ENCODE results near the gene ODAD4. TPM values are rescaled to one million over a fixed set of nuclear protein-coding genes. Genes with fewer than 3 reads are reported as not detected.

ODAD4 gene
- total RNA-seq, 3 donors from 2014 or later: 0.26 to 0.91 (median 0.79) TPM

DNA sequence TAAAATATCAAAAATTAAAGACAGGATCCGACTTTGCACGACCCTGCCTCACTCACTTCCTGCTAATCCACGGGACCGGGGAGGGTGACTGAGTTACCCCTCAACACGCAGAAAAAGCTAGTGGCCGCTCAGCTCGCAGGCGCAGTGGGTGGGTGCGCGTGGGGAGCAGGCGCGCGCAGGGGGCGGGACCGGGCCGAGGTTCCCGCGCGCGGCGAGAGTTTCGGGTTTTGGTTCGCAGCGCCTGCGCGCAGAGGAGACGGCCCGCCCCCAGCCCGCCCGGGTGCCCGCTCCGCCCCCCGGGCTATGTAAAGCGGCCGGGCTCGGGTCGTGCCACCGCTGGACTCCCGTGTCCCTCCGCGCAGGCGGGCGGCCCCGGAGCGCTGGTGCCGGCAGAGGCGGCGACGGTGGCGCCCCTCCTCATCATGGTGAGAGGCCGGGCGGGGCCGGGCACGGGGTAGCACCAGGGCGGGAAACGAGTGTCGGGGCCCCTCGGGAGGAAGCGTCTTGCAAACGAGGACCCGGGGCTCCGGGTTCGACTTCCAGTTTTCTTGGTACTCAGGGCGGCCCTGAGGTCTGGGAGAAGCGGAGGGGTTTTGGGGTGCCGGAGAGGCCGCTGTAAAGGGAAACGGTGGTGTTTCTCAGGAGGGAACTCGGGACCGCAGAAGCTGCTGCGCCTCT is 36.2 kb downstream of the ODAD4 start, which contains the start of gene CNP:
Gene CNP, plus strand, starts transcription at position 333 of the 678 bp plus-strand sequence. Its CDS starts 90 bp downstream, at position 423.
- DNase-seq (peak; percentile 89), ATAC-seq (peak; percentile 78 to 79)
- peak within 1 kb of the TSS; percentile 83 for H3K4me3 Mint-ChIP-seq
- H3K4me1 Mint-ChIP-seq (ENCODE audit: low read depth): peaks cover 28% of the 10 kb centered on the region
- no peaks in the 10 kb centered on the region for H3K9me3 Mint-ChIP-seq
- H3K27me3 Mint-ChIP-seq (ENCODE audit: low read depth): no peaks in the 10 kb centered on the region
- peaks cover 5% of the 10 kb centered on the region for H3K36me3 Mint-ChIP-seq (ENCODE audit: insufficient read depth)

DNA sequence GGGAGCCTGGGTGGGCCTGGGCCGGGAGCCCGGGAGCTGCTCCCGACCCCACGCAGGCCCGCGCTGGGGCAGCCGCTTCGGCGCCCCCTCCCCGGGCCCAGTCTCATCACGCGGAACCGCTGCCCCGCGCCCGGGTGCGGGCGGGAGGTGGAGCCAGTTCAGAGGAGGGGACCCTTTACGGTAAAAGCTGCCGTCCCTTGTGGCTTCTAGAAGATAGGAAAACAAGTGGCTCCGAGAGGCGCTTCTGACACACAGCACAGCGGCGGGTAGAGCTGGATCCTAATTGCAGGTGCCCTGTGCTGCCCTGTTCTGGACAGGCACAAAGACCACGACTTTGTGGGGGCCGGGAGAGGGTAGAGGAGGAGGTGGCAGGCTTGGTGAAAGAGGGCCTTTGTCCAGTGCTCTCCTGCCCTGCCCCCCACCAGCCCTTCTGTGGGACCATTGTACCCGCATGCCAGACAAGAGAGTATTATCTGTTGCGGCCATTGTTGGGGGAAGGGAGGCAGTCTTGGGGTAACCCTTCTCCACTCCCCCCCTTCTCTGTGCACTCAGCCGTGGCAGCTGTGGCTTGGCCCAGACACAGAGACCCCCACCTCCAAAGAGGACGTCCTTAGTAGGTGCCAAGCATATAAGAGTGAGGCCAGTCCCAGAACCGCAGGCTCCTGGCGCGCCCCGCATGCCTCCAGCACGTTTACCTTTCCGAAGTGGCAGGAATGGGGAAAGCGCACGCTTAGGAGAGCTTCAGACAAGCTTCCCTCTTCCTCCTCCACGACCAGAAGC is 36.9 kb downstream of the ODAD4 start:
- ATAC-seq (peak; percentile 34 to 37), DNase-seq (peak; percentile 27)
- no peaks in the 10 kb centered on the region for H3K9me3 Mint-ChIP-seq
- H3K4me3 Mint-ChIP-seq: peak overlapping the region; percentile 83
- no peaks in the 10 kb centered on the region for H3K27me3 Mint-ChIP-seq (ENCODE audit: low read depth)
- peaks cover 8% of the 10 kb centered on the region for H3K36me3 Mint-ChIP-seq (ENCODE audit: insufficient read depth)
- peaks cover 31% of the 10 kb centered on the region for H3K4me1 Mint-ChIP-seq (ENCODE audit: low read depth)

DNA sequence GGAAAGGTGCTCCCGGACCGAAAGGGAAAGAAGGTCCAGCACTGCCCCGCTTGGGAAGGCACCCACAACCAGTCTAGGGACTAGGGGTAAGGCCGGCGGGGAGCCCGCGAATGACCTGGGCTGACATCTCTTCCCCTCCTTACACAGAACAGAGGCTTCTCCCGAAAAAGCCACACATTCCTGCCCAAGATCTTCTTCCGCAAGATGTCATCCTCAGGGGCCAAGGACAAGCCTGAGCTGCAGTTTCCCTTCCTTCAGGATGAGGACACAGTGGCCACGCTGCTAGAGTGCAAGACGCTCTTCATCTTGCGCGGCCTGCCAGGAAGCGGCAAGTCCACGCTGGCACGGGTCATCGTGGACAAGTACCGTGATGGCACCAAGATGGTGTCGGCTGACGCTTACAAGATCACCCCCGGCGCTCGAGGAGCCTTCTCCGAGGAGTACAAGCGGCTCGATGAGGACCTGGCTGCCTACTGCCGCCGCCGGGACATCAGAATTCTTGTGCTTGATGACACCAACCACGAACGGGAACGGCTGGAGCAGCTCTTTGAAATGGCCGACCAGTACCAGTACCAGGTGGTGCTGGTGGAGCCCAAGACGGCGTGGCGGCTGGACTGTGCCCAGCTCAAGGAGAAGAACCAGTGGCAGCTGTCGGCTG is 37.6 kb downstream of the ODAD4 start:
- Mint-ChIP-seq H3K4me3 (peak overlapping the region; percentile 83), H3K9me3 (no peaks in the 10 kb centered on the region), H3K27me3 (ENCODE audit: low read depth) (no peaks in the 10 kb centered on the region), H3K36me3 (ENCODE audit: insufficient read depth) (peaks cover 12% of the 10 kb centered on the region), H3K4me1 (ENCODE audit: low read depth) (peaks cover 35% of the 10 kb centered on the region)
- DNase-seq (no peak), ATAC-seq (no peak)

DNA sequence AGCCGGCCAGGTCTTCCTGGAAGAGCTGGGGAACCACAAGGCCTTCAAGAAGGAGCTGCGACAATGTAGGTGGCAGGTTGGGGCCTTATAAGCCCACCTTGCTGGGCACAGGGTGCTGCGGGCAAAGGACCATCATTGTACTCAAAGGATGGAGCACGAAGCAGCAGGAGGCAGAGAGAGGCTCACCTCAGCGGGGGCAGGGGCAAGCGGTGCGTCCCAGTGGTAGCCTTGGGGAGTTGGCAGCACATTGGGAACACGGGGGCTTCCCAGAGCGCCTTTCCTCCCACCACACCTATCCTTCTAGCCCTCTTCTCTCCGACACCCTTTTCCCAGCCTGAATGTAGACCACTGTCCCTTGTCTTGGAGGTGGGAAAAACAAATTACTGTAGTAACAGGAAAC is 38.3 kb downstream of the ODAD4 start:
- H3K27me3 Mint-ChIP-seq (ENCODE audit: low read depth): no peaks in the 10 kb centered on the region
- ATAC-seq (no peak), DNase-seq (no peak)
- H3K36me3 Mint-ChIP-seq (ENCODE audit: insufficient read depth): peaks cover 17% of the 10 kb centered on the region
- H3K9me3 Mint-ChIP-seq: no peaks in the 10 kb centered on the region
- peak overlapping the region; percentile 83 for H3K4me3 Mint-ChIP-seq
- peaks cover 37% of the 10 kb centered on the region for H3K4me1 Mint-ChIP-seq (ENCODE audit: low read depth)

DNA sequence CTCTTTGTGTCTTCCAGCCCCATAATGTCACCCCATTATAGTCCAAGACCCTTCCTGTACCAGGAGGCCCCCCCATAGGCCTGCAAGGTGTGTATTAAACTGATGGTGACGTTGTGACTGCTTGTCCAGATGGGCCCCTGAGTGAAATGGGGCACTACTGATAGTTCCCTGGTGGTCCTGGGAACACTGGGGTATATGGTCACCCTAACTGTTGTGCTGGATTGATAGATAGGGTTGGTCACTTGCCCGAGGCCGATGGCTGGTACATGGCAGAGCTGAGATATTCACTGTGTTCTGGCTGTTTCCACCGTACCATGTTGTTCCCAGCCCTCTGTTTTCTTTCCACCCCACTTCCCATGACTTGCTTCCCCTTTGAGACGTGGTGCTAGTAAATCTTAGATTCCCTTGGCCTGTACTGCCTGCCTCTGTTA is 40.5 kb downstream of the ODAD4 start:
- no peaks in the 10 kb centered on the region for H3K9me3 Mint-ChIP-seq
- no peak for DNase-seq
- peaks cover 21% of the 10 kb centered on the region for H3K36me3 Mint-ChIP-seq (ENCODE audit: insufficient read depth)
- no peak for ATAC-seq
- H3K4me3 Mint-ChIP-seq: no peak overlapping the region
- H3K4me1 Mint-ChIP-seq (ENCODE audit: low read depth): peaks cover 26% of the 10 kb centered on the region
- H3K27me3 Mint-ChIP-seq (ENCODE audit: low read depth): no peaks in the 10 kb centered on the region

DNA sequence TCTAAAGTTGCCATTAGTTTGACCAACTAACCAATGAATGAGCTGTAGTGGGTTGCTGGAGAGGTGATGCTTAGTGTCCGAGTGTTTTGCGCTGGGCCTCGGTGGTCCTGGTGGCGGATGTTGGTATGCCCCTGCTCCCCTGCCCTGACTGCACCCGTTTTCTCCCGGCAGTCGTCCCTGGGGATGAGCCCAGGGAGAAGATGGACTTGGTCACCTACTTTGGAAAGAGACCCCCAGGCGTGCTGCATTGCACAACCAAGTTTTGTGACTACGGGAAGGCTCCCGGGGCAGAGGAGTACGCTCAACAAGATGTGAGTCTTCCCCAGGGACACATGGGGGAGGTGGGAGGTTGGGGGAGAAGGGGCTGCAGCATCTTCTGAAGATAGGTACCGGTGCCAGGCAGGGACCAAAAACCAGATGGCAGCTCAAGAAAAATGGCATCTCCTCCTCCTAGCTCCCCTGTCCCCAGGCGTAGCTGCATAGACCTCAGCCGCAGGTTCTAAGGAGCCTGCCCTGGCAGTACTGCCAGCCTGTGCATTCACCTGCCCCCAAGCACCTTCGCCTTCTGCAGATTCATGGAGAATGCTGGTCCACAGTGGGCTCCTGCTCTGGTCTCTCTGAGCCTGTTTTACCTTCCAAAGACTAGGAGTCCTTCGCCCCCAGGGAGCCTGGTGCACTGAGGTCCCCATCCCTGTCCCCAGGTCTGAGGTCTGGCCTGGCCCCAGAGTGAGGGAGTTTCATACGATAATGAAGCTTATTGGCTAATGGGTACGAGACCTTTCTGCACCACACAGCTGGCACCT is 41.5 kb downstream of the ODAD4 start:
- Mint-ChIP-seq H3K36me3 (ENCODE audit: insufficient read depth) (peaks cover 26% of the 10 kb centered on the region), H3K27me3 (ENCODE audit: low read depth) (no peaks in the 10 kb centered on the region), H3K4me3 (no peak overlapping the region), H3K4me1 (ENCODE audit: low read depth) (peaks cover 27% of the 10 kb centered on the region), H3K9me3 (no peaks in the 10 kb centered on the region)
- DNase-seq (no peak), ATAC-seq (no peak)

DNA sequence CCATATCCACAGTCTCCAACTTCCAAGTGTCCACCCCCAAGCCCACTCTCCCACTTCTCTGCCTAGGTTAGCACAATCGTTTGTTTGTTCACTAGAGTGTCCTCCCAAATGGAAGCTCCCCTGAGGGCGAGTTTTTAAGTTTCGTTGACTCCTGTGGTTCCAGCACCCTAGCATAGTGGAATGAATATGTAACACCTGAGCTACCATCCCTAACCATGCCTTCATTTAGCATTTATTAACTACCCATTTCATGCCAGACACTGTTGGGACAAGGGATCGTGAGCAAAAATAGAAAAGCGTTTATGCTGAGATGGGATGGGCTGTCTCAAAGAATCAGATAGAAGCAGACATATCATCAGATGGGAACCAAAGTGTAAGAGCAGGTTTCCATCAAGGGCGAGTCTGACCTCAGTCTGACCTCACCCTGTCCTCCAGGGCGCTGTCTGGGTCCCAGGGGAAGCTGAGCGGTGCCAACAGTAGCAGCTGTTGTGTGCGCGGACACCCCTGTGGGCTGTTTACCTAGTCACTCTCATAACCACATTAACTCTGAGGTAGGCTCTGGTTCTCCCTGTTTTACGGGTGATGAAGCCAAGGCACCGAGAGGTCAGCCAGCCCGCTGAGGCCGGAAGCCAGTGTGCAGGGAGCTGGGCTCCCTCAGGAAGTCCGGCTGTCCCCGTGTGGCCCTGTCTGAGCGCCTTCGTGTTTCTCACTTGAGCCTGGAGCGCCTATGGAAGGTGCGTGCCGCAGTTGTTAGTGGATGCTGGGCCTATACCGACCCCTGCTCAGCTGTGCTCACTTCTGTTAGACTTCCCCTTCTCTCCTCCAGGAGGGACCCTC is 42.4 kb downstream of the ODAD4 start:
- no peak for ATAC-seq

DNA sequence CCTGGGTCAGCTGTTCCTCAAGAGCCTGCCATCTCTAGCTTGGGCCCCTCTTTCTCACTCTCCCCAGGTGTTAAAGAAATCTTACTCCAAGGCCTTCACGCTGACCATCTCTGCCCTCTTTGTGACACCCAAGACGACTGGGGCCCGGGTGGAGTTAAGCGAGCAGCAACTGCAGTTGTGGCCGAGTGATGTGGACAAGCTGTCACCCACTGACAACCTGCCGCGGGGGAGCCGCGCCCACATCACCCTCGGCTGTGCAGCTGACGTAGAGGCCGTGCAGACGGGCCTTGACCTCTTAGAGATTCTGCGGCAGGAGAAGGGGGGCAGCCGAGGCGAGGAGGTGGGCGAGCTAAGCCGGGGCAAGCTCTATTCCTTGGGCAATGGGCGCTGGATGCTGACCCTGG is 43.0 kb downstream of the ODAD4 start:
- Mint-ChIP-seq H3K4me1 (ENCODE audit: low read depth) (peaks cover 20% of the 10 kb centered on the region), H3K9me3 (no peaks in the 10 kb centered on the region), H3K4me3 (no peak overlapping the region), H3K36me3 (ENCODE audit: insufficient read depth) (peaks cover 36% of the 10 kb centered on the region), H3K27me3 (ENCODE audit: low read depth) (no peaks in the 10 kb centered on the region)
- ATAC-seq (no peak), DNase-seq (no peak)

More for the DNA sequence above, 42.4 kb downstream of the ODAD4 start:
- Mint-ChIP-seq H3K4me3 (no peak overlapping the region), H3K9me3 (no peaks in the 10 kb centered on the region), H3K36me3 (ENCODE audit: insufficient read depth) (peaks cover 33% of the 10 kb centered on the region), H3K4me1 (ENCODE audit: low read depth) (peaks cover 24% of the 10 kb centered on the region), H3K27me3 (ENCODE audit: low read depth) (no peaks in the 10 kb centered on the region)
- DNase-seq: no peak

DNA sequence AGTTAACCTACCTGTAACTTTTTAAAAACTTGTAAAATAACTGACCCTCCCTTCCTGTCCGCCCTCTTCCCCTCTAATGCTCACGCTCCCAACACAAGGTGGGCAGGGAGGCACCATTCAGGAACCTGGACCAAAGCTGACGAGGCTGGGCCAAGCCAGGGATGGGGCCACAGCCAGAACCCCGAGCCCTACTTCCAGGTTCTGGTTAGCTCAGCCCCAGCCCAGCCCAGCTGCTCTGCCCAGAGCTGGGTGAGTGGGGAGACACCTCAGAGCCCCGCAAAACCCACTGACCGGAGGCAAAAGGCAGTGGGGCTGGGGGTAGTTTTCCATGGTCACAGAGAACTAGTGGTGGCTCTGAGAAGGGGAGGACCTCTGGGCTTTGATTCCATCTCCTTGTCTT is 43.6 kb downstream of the ODAD4 start:
- ATAC-seq (no peak), DNase-seq (no peak)
- peaks cover 20% of the 10 kb centered on the region for H3K4me1 Mint-ChIP-seq (ENCODE audit: low read depth)
- H3K9me3 Mint-ChIP-seq: no peaks in the 10 kb centered on the region
- no peak overlapping the region for H3K4me3 Mint-ChIP-seq
- no peaks in the 10 kb centered on the region for H3K27me3 Mint-ChIP-seq (ENCODE audit: low read depth)
- H3K36me3 Mint-ChIP-seq (ENCODE audit: insufficient read depth): peaks cover 36% of the 10 kb centered on the region

DNA sequence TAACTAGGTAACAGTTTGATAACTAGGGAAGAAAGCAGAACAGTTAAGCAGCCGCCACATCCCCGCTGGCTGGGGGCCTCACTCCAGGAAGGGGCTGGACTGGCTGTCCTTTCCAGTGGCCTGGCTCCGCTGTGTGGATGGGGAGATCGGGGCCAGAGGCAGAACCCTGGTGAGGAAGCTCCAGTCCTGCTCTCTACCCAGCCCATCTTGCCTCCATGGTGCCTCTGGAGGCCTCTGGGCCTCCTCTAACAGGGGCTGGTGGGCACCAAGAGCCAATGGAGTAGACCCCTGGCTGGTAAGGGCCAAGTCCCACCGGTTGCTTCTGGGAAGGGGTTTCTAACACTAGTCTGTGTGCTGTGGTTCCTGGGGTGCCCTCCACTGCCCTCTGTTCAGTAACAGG is 44.2 kb downstream of the ODAD4 start:
- Mint-ChIP-seq H3K36me3 (ENCODE audit: insufficient read depth) (peaks cover 35% of the 10 kb centered on the region), H3K27me3 (ENCODE audit: low read depth) (no peaks in the 10 kb centered on the region), H3K9me3 (no peaks in the 10 kb centered on the region), H3K4me1 (ENCODE audit: low read depth) (peaks cover 18% of the 10 kb centered on the region), H3K4me3 (no peak overlapping the region)
- ATAC-seq (no peak), DNase-seq (no peak)

DNA sequence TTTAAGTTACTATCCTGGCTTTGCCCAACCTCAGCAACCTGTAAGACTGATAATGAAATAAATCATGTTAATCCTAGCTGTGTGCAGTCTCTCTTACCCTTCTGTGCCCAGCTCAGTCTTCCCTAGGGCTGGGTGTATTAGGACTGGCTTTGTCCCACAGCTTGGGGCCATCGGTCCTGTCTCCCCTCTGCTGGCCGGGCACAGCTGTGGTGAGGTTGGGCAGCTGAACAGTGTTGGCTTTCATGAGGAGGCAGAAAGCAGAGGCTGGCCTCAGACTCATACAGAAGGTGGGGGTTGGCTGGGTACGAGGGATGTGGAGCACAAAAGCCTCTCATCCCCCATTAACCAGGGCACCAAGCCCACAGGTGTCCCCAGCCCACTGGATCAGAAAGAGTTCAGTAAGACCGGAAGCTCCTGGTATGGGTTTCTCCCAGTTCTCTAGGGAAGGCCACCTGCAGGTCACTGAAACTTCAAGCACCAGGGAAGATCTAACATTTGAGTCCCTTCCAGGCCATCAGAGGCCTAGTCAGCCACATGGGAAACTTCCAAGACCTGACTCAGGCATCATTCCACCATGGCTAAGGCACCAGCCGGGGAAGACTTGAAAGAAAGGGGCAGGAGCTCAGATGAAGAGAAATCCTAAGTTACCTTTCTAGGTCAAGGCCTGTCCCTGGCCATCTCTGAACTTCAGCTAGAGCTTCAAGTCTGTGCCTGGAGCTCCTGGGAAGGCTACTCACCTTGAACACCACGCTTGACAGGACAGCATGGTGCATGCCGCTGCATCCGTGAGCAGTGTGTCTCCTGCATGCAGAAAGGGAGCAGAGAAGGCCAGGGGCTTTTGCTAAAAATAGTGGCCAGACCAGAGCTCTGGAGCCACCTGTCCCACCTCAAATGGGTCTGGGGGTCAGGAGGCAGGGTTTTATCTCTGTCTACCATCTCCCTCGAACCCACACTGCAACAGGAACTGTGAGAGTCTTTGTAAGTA is 45.0 kb downstream of the ODAD4 start:
- Mint-ChIP-seq H3K4me3 (no peak overlapping the region), H3K9me3 (no peaks in the 10 kb centered on the region), H3K36me3 (ENCODE audit: insufficient read depth) (peaks cover 33% of the 10 kb centered on the region), H3K4me1 (ENCODE audit: low read depth) (peaks cover 16% of the 10 kb centered on the region), H3K27me3 (ENCODE audit: low read depth) (no peaks in the 10 kb centered on the region)
- ATAC-seq (no peak), DNase-seq (no peak)

DNA sequence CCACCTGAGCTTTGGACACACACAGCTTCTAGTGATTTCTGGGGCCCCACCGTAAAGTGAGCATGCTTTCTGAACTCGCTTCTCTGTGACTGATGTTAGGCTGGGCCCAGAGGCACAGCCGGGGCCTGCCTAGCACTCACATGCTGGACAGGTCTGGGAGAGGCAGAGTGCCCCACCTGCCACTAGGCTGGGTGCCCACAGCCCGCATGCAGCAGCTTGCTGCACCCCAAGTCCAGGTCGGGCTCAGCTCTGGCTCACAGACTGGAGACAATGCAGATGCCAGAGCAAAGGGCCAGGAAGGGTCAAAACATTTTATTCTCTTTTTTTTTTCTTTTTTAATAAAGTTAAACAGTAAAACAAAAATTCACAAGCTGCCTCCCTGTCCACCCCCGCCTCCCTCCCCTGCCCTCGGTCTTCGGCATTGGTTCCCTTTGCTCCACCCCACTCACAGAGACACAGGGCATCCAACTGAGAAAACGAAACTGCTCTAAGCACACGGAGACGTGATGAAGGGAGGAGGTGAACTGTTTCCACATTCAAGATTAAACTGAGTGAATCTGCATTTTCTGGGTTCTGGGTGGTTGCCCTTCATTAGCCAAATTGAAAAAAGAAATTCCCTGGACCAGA is 45.8 kb downstream of the ODAD4 start:
- Mint-ChIP-seq H3K9me3 (no peaks in the 10 kb centered on the region), H3K4me3 (no peak overlapping the region), H3K4me1 (ENCODE audit: low read depth) (peaks cover 12% of the 10 kb centered on the region), H3K27me3 (ENCODE audit: low read depth) (no peaks in the 10 kb centered on the region), H3K36me3 (ENCODE audit: insufficient read depth) (peaks cover 35% of the 10 kb centered on the region)
- DNase-seq (no peak), ATAC-seq (no peak)
